ENCODE data around the gene MED9.
A peak's percentile ranks its signal among the peaks of the same experiment; 100 is the strongest.
"Not testable (repeated sequence)": the region's sequence is repeated elsewhere in the genome, so short reads cannot be mapped to it uniquely, and the experiment has no call there.

The MED9 gene, protein sequence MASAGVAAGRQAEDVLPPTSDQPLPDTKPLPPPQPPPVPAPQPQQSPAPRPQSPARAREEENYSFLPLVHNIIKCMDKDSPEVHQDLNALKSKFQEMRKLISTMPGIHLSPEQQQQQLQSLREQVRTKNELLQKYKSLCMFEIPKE

DNA sequence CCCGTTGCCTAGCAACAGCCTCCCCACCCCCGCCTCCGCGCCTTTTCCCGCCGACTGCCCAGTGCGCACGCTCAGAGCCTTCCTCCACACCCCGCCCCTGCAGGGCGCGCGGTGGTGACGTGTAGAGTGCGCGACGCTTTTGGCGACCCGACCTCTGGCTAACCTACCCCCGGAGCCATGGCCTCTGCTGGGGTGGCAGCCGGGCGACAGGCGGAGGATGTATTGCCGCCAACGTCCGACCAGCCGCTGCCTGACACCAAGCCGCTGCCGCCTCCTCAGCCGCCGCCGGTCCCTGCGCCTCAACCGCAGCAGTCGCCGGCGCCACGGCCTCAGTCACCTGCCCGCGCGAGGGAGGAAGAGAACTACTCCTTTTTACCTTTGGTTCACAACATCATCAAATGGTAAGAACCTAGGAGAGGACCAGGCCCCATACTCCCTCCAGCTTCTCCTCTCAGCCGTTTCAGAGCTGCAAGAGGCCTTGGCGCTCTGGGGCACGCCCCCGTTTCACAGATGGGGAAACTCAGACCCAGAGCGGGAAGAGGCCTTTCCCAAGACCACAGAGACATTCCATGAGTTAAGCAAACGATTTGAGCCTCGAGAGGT lies at the start of gene MED9:
MED9 (plus strand) TSS at position 136 of the 603 bp plus-strand sequence; CDS start at position 178, 42 bp downstream.
- peak; percentile 91 for DNase-seq (ENCODE audit: low read depth)

DNA sequence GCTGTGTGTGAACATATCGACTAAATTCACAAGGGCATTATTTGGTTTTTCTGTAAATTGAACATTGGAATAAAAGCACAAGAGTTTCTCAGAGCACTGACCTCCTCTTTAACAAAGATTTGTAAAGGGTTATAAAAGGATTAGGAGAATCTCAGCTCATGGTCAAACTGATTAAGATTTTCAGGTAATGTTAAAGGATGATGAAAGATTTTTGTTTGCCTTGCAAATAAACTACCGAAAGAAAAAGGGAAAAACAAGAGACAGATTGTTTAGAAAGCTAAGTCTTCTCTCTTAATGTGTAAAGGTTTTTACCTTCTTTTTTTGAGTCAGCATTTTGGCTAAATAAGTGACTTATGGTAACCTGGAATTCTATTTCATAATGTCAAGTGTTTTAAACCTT lies 47.6 kb upstream of the MED9 start:
- DNase-seq (ENCODE audit: low read depth): no peak

GRCh38 chr17:17430924-17431323 lies 45.9 kb upstream of the MED9 start:
- not testable (repeated sequence) for DNase-seq (ENCODE audit: low read depth)

GRCh38 chr17:17431605-17432004 lies 45.2 kb upstream of the MED9 start:
- no peak for DNase-seq (ENCODE audit: low read depth)

DNA sequence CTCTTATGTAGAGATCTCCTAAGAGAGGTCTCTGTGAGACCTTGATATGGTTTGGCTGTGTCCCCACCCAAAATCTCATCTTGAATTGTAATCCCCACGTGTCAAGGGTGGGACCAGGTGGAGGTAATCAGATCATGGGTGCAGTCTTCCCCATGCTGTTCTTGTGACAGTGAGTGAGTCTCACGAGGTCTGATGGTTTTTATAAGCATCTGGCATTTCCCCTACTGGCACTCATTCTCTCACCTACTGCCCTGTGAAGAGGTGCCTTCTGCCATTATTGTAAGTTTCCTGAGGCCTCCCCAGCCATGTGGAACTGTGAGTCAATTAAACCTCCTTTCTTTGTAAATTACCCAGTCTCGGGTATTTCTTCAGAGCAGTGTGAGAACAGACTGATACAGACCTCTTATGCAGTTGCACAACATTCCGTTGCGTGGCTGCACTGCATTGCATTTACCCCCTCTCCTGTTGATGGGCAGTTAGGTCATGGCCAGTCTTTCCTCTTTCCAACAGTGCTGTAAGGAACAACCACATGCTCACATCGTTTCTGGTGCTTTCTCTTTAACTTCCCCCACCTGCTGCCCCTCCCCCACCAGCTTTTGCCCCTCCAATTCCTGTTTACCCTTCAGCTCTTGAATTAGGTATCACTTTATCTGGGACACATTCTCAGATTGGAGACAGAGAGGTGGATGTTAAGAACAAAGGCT lies 43.6 kb upstream of the MED9 start:
- DNase-seq (ENCODE audit: low read depth): no peak

GRCh38 chr17:17434477-17434876 lies 42.3 kb upstream of the MED9 start:
- no peak for DNase-seq (ENCODE audit: low read depth)

DNA sequence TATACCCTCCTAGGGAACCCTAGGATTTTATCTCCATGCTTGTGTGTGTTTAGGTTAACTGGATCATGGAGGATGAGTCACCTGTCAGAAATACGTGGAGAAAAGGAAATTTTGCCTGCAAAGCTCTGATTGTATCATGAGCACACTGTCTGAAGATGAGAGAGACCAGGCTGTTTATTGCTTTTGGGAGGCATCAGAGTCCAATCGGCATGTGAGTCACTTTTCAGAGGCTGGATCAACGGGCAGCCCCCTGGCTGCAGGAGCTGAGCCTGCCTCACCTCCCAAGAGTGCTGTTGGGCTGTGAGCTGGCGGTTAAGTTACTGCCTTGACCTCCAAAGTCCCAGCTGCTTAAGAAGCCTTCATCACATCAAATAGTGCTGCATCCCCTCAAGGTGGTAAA lies 41.5 kb upstream of the MED9 start:
- no peak for DNase-seq (ENCODE audit: low read depth)

GRCh38 chr17:17437461-17437860 lies 39.3 kb upstream of the MED9 start:
- DNase-seq (ENCODE audit: low read depth): no peak

DNA sequence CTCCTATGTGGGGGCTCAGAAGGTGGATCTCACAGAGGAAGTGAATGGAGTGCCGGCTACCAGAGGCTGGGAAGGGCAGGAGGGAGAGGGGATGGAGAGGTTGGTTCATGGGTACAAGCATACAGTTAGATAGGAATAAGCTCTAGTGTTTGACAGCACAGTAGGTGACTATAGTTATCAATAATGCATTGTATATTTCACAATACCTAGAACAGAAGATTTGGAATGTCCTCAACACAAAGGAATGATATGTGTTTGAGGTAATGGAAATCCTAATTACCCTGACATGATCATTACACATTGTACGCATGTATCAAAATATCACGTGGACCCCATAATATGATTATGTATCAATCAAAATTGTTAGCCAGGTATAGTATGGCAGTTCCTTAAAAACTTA lies 38.9 kb upstream of the MED9 start:
- DNase-seq (ENCODE audit: low read depth): no peak

- DNase-seq (ENCODE audit: low read depth): peak; percentile 57
These were observed 36.6 kb upstream of the MED9 start for GRCh38 chr17:17440010-17440843.

DNA sequence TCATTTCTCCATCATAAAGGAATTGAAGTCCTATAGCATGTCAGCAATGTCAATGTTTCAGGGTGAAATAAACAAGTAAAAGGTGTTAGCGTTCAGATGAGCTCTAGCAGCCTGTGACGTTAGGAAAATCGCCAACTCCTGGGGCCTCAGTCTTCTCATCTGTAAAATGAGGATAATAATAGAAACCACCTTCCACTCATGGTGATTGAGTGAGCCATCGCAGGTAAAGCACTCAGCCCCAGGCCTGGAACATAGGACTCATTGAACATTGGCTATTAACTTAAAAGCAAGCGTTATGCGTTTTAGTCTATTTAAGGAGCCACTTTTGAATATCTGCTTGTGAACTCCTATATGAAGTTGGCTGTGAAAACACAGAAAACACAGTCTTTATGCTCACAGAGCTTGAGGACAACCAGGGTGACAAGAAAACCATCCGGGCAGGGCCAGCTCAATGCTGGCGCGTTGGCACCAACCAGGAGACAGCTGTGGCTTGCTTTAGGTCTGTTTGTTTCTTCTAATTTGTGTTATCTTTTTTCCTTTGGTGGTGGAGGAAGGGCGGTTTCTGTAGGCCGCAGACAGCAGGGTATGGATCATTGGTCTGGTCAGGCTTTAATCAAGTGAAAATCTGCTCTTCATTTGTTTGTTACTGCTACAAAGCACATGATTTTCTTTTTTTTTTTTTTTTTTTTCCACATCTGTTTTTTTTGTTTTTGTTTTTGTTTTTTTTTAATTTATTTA lies 35.7 kb upstream of the MED9 start:
- DNase-seq (ENCODE audit: low read depth): no peak

DNA sequence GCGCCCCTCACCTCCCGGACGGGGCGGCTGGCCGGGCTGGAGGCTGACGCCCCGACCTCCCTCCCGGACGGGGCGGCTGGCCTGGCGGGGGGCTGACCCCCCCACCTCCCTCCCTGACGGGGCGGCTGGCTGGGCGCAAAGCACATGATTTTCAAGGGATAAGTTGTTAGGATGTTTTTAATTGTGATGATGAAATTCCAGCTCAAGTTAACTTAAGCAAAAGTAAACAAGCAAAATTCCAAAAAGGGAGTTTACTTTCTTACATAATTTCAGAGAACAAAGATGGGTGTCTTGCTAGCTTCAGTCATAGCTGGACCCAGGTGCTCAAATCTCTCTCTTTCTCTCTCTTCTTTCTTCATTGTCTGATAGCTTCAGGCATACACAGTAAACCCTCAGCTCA lies 33.6 kb upstream of the MED9 start:
- DNase-seq (ENCODE audit: low read depth): no peak

GRCh38 chr17:17445296-17445924 lies 31.4 kb upstream of the MED9 start:
- no peak for DNase-seq (ENCODE audit: low read depth)

- no peak for DNase-seq (ENCODE audit: low read depth)
These were observed 30.7 kb upstream of the MED9 start for GRCh38 chr17:17445925-17446665.

- no peak for DNase-seq (ENCODE audit: low read depth)
These were observed 30.1 kb upstream of the MED9 start for GRCh38 chr17:17446666-17447155.

- DNase-seq (ENCODE audit: low read depth): no peak
These were observed 29.5 kb upstream of the MED9 start for GRCh38 chr17:17447264-17447663.

DNA sequence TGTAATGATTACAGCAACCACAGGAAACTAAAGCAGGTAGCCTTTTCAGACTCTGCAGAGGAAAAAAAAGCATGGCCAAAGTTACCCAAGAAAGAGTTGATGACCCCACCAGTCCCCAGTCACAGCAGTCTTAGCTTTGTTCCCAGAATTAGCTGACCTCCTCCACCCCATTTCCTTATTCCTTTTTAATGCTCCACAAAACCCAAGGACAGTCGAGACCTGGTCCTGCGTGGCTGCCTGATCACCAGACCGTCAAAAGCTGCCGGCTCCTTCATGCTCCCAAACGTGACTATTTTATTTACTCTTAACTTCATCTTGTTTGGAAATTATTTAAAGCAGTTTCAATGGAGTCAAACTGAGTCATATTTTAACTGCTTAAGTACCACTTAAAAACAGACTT lies 28.7 kb upstream of the MED9 start:
- DNase-seq (ENCODE audit: low read depth): no peak

- DNase-seq (ENCODE audit: low read depth): no peak
These were observed 28.1 kb upstream of the MED9 start for GRCh38 chr17:17448723-17449122.

GRCh38 chr17:17453088-17453487 lies 23.7 kb upstream of the MED9 start:
- no peak for DNase-seq (ENCODE audit: low read depth)

- DNase-seq (ENCODE audit: low read depth): no peak
These were observed 22.5 kb upstream of the MED9 start for GRCh38 chr17:17454276-17454675.

- DNase-seq (ENCODE audit: low read depth): not testable (repeated sequence)
These were observed 22.1 kb upstream of the MED9 start for GRCh38 chr17:17454700-17455099.
